Activated T-cell treated with anti-CD3 and anti-CD28 coated beads, Interleukin-2, amount 50 U/mL, for 48 hours (primary cell): Measurements from ENCODE around the gene KLK8.

Experiments
- DNase-seq, 2 experiments: peaks; one replicate each; pipeline ENCODE4 v3.0.0-alpha.2; 2020

Gene KLK8, protein sequence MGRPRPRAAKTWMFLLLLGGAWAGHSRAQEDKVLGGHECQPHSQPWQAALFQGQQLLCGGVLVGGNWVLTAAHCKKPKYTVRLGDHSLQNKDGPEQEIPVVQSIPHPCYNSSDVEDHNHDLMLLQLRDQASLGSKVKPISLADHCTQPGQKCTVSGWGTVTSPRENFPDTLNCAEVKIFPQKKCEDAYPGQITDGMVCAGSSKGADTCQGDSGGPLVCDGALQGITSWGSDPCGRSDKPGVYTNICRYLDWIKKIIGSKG

GRCh38 chr19:51001515-51001914 is at the start of gene KLK8:
Gene KLK8 (minus strand): TSS chr19:51001604. CDS start chr19:51001167, 437 bp downstream.
- no peak for DNase-seq

- DNase-seq = no peak
These were observed 45.6 kb upstream of the KLK8 start for GRCh38 chr19:51047031-51047335.

GRCh38 chr19:51044327-51044726 is 42.9 kb upstream of the KLK8 start:
- no peak for DNase-seq

DNA sequence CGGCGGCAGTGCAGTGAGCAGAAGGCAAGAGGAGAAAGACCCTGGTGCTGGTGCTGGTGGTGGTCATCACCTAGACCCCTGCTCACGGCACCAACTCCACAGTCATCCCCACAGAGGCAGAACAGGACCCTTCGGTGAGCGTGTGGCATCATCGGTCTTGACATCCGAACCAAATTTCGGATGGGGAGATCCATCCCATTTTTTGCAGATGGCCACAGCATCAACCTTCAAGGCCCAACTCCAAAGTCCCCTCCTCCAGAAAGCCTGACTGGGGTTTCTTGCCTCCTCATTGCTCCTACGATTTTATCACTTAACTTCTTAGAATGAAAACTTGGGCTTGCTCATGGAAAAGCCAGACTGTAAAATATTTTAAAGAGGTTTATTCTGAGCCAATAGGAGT is 42.1 kb upstream of the KLK8 start:
- no peak for DNase-seq

DNA sequence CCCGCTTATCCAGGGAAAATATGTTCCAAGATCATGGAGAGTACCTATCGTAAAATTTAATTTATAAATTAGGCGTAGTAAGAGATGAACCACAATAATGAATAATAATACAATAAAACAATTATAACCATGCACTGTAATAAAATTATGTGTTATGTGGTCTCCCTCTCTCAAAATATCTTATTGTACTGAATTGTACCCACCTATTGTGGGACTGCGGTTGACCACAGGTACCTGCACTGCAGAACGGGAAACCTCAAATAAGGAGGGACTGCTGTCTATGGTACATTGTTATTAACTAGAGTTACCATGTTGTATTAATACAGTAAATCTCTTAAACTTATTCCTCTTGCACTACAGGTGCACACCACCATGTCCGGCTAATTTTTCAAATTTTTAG is 38.7 kb upstream of the KLK8 start:
- no peak for DNase-seq

DNA sequence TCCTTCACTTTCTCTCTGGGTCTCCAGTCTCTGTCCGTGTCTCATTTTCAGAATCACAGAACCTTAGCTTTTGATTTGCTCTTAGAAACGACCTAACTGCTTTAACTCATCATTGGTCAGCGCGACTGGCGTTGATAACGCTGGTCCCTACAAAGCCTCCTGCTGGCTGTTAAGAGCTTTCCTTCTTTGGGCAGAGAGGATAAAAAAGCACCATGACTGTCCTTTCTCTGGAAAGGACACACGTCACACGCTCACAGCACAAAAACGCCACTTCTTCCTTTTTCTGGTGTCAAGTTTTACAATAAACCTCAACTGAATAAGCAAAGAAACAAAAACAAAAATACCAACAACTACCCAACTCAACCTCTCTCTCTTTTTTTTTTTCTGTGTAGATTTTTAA is 35.1 kb upstream of the KLK8 start:
- DNase-seq = no peak

DNA sequence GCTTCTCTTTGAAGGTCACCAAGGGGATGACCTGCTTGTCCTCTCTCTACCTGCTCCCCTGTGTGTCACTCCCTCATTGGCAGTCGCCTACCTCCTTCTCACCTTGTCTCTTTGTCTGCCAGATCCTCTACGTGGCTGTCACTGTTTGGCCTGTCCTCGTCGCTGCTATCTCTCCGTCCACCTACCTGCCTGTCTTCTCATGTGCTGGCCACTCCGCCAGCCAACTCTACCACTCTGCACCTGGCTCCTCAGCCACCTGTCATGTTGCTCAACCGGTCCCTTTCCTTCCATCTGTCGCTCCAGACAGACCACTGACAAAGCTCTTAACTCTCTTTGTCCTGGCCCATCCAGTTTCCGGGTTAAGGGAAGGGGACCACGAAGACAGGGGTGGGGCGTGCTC is 33.3 kb upstream of the KLK8 start, which contains the start of gene KLK12:
KLK12 (minus strand) TSS at position 299 of the 400 bp plus-strand sequence. CDS start 381 bp downstream, outside the sequence.
- no peak for DNase-seq

DNA sequence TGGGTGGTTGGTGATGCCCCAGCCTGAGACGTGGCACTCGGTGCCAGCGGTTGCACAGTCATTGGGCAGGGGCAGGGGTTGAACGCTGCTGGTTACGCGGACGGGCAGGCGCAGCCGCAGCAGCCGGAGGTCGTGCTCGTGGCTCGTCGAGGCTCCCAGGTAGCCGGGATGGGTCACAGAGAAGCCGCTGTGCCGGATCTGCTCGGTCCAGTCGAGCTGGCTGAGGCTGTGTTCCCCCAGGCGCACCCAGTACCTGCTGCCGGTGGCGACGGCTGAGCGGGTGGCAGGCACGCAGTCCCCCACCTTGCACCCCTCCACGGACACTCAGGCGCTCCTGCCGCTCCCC is 30.4 kb upstream of the KLK8 start:
- DNase-seq = no peak

GRCh38 chr19:51031220-51031879 is 29.9 kb upstream of the KLK8 start:
- DNase-seq = no peak

DNA sequence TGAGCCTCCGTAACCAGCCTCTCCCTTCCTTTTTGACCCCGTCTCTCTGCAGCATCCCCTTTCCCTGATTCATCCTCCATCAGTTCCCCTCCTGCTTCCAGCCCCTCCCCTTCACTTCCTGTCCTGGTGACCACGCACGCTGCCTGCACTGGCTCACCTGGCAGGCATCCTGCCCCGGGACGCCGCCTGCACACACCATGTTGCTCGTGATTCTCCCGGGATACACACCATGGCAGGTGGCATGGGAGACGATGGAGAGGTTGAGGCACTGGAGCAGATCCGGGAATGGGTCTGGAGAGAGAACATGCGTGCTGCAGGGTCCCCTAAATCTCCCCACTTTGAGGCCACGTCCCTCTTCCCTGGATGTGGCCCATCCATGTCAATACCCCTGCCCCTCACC is 29.2 kb upstream of the KLK8 start:
- DNase-seq = no peak

DNA sequence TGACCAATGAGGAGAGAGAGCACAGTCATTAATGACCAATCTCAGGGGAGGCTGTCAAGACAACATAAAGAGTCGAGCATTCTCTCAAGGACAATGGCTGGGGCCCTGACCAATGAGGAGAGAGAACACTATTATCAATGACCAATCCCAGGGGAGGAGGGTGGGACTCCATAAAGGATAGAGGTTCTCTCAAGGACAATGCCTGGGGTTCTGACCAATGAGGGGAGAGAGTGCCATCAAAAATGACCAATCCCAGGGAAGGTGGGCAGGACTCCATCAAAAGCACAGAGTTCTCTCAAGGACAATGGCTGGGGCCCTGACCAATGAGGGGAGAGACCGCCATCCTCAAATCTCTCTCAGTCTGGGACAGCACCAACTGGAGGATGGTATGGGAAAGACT is 28.3 kb upstream of the KLK8 start:
- DNase-seq = no peak

- no peak for DNase-seq
These were observed 26.5 kb upstream of the KLK8 start for GRCh38 chr19:51027873-51028272.

DNA sequence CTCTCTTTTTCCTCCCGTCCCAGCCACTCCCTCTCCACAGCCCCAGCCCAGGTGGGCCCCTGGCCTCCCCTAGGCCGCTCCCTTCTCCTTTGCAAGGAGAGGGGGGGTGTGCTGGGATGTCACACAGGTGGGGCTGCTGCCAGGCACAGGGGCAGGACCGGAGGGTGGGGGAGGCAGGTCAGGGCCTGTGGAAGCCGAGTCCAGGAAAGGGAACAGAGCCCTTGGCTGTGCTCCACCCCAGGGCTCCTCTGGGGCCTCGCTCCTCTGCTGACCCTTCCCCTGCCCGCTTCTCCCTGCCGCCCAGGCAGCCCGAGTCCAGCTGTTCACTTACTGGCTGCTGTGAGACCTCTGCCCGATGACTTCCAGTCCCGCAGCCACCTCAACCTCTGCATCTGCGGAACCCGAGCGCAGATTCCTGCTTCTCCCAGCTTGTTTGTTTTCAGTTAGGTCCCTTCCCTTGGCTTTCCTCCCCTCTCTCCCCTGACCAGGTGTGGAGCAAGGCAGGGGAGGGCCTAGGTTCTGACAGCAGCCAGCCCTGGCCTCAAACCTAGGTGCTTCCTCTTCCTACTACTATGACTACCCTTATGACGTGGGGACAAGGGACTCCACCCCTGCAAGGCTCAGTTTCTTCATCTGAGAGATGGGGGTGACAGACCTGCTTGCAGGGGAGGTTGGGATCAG is 25.9 kb upstream of the KLK8 start:
- DNase-seq = no peak

DNA sequence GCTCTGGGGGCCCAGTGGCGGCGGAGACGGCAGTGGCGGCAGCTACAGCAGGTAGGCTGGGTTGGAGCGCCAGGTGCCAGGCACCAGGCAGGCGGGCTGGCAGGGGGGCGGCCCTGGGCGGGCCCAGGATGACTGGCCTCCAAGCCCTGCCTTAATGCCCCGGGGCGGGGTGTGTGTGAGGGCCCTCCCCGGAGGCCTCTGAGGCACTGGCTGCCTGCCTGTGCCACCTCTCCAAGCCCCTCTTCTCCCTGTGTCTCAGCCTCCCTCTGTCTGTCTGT is 25.1 kb upstream of the KLK8 start, which contains the start of gene KLK11:
KLK11 (minus strand) TSS at position 63 of the 278 bp plus-strand sequence. CDS start 985 bp downstream, outside the sequence.
- DNase-seq = no peak

DNA sequence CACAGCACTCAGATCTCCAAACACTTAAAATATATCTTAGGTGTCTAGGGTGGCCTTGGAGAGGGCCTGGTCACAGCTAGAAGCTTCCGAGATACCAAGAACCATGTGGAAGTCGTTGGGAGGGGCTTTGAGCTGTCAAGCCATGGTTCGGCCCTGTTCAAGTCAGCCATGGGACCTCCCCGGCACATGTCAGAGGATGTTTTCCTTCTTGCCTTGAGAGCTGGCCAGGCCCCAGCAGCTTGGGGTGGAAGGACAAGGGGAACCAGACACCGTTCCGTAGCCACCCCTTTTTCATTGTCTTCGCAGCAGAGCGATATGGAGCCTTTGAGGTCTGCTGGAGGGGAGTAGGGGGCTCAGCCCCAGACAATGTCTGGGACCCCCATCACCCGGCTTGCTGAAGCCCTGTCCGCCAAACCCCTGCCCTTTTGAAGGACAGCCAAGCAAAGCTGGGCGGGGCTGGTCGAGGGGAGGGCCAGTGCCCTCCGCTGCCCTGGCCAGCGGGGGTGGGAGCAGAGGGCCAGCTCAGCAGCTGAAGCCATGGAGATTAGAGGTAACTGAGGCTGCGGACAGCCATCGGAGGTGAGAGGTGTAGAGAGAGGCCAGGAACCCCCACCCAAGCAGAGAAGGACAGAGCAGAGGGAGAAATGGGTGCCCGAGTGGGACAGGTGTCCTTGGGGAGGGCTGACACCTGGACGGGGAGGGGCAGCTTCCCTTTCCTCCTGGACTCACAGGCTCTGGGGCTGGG is 24.6 kb upstream of the KLK8 start:
- no peak for DNase-seq

GRCh38 chr19:51025401-51025800 is 24.0 kb upstream of the KLK8 start:
- no peak for DNase-seq

GRCh38 chr19:51024924-51025323 is 23.5 kb upstream of the KLK8 start:
- no peak for DNase-seq

- no peak for DNase-seq
These were observed 22.5 kb upstream of the KLK8 start for GRCh38 chr19:51023946-51024345.

DNA sequence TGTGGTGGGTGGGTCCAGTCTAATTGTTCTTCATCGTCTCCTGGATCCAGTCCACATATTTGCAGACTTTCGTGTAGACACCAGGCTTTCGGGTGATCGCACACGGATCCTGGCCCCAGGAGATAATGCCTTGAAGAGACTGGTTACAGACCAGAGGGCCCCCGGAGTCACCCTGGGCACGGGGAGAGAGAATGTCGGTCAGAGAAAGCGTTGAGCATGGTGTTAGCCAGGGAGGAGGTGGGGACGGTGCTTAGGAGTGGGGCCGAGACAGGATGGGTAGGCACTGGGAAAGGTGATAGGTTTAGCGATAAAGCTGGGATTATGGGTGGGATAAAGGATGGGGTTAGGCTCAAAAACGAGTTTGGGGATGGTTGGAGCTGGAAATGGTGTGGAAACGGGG is 21.1 kb upstream of the KLK8 start:
- DNase-seq = no peak

- no peak for DNase-seq
These were observed 19.7 kb upstream of the KLK8 start for GRCh38 chr19:51020988-51021651.

- no peak for DNase-seq
These were observed 18.1 kb upstream of the KLK8 start, which contains the start of gene KLK10 for GRCh38 chr19:51019544-51019925. Gene KLK10 (minus strand): TSS chr19:51019709. CDS start chr19:51019130, 579 bp downstream.

DNA sequence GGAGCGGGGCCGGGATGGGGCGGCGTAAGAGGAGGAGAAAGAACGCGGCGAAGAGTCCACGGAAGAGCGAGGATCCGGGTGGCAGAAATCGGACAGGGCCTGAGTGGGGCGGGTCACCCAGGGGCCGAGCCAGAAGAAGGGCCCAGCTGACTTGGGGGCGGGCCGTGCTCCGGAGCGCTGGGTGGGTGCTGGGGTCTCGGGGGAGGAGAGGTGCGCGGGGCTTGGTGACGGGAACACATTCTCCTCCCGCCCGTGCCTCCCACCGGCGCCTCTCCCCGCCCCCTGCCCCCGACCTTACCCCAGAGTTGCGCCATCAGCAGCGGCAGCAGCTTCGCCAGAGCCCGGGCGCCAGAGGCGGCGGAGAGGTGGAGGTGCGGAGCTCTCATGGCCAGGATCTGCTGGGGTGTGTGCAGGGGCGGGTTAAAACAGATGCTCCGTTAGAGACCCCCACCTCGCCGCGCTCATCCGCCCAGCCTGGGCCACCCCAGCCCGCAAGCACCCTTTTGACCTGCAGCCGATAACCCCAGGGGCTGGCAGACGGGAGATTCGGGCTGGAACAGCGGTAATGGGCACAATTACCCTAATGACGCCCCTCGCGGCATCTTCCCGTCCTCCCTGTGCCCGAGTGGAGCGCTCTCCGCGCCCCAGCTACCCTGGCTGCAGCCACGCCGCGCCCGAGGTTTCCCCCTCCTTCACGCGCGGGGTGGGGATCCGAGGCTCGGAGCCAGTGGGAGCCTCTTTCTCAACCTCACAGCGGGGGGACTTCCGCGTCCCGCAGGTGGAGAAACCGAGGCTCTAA is 17.5 kb upstream of the KLK8 start:
- DNase-seq = no peak
